ENCODE data around the gene CCDC78. TPM values are rescaled to one million over a fixed set of nuclear protein-coding genes. Genes with fewer than 3 reads are reported as not detected.

CCDC78 gene
- total RNA-seq, 1 experiment from 2014 or later: 22.9 TPM

- Histone ChIP-seq H3K4me1 (ENCODE audit: control insufficient read depth in 1 of 2, insufficient read depth in 2 of 2, low read length in 2 of 2) (peaks cover 10 to 13% of the 10 kb centered on the region in 2 experiments; a peak in 3 of 4 replicates), H3K27ac (ENCODE audit: low read depth, low read length) (no peak overlapping the region), H3K79me2 (ENCODE audit: insufficient read depth, low read length) (peaks cover 7% of the 10 kb centered on the region; the same call in 1 of the 2 replicates), H2AFZ (ENCODE audit: low read depth, low read length, poor library complexity, severe bottlenecking) (no peak overlapping the region), H3K4me3 (replicated peaks in 1 of 2; ENCODE audit: low read depth in 1 of 2, low read length in 2 of 2) (no peak overlapping the region), H3K9ac (ENCODE audit: low read length) (no peak overlapping the region), H3K9me3 (ENCODE audit: control insufficient read depth in 1 of 2, insufficient read depth in 1 of 2, low read depth in 1 of 2, low read length in 2 of 2) (no peaks in the 10 kb centered on the region), H3K9me2 (ENCODE audit: insufficient read depth) (no peaks in the 10 kb centered on the region), H4K20me1 (ENCODE audit: insufficient read depth) (no peaks in the 10 kb centered on the region), H3K36me3 (ENCODE audit: control insufficient read depth in 1 of 2, insufficient read depth in 2 of 2, low read length in 2 of 2) (peaks cover 7 to 11% of the 10 kb centered on the region in 2 experiments; a peak in 3 of 4 replicates), H3K4me2 (ENCODE audit: low read length) (no peak overlapping the region), H3K27me3 (ENCODE audit: insufficient read depth, low read length) (no peaks in the 10 kb centered on the region)
- ChIA-PET CTCF (no interaction called here), POLR2A (no interaction called here), RAD21 (ENCODE audit: low non-redundant PET in 1 of 2, low total read pairs in 2 of 2, uncharacterized antibody in 2 of 2, unreplicated experiment in 2 of 2) (no interaction called here)
- no peak for ATAC-seq
- no TSS peak for BruUV-seq (replicated peaks)
- no peak for TF ChIP-seq ZBTB33 (IDR thresholded peaks at IDR 0.05; ENCODE audit: extremely low read depth, insufficient replicate concordance, low read length)
- no peak for TF ChIP-seq POLR2A (IDR thresholded peaks at IDR 0.05; ENCODE audit: borderline replicate concordance, extremely low read depth, insufficient read depth, insufficient read length)
- TF ChIP-seq MAX (IDR thresholded peaks at IDR 0.05): no peak
- TF ChIP-seq FOSL1 (IDR thresholded peaks at IDR 0.05; ENCODE audit: low read depth): no peak
- TF ChIP-seq ZFX (IDR thresholded peaks at IDR 0.05): no peak
- no peak for TF ChIP-seq REST (IDR thresholded peaks at IDR 0.05; ENCODE audit: low read depth)
- no peak for TF ChIP-seq SP1 (IDR thresholded peaks at IDR 0.05; ENCODE audit: low read depth)
- TF ChIP-seq SRF (IDR thresholded peaks at IDR 0.05; ENCODE audit: low read depth): no peak
- TF ChIP-seq ZNF274 (IDR thresholded peaks at IDR 0.05; ENCODE audit: low read depth, low read length): no peak
- no peak for TF ChIP-seq TCF7L2 (IDR thresholded peaks at IDR 0.05; ENCODE audit: borderline replicate concordance, extremely low read depth, insufficient read depth, insufficient read length)
- no peak for TF ChIP-seq POLR2AphosphoS5 (IDR thresholded peaks at IDR 0.05; ENCODE audit: low read depth, low read length)
- TF ChIP-seq CBX3 (IDR thresholded peaks at IDR 0.05; ENCODE audit: low read depth): no peak
- TF ChIP-seq EZH2 (IDR thresholded peaks at IDR 0.05): no peak
- DNase-seq (ENCODE audit: low read depth, low spot score): no peak
- intact Hi-C loops (cut with micrococcal nuclease): no loop called here
Measured at GRCh38 chr16:767743-768235, 41.5 kb upstream of the CCDC78 start.

Measured in HCT116 (cell line).